Left forelimb (tissue), 1 donor: Measurements from ENCODE around the gene C1orf21.
A peak's percentile ranks its signal among the peaks of the same experiment; 100 is the strongest.
"Not testable (repeated sequence)": the region's sequence is repeated elsewhere in the genome, so short reads cannot be mapped to it uniquely, and the experiment has no call there.

ENCODE experiments used
- DNase-seq: peaks from one replicate; pipeline ENCODE4 v3.0.0-alpha.2; 2018; ENCODE audit warnings: low spot score

Gene C1orf21

DNA sequence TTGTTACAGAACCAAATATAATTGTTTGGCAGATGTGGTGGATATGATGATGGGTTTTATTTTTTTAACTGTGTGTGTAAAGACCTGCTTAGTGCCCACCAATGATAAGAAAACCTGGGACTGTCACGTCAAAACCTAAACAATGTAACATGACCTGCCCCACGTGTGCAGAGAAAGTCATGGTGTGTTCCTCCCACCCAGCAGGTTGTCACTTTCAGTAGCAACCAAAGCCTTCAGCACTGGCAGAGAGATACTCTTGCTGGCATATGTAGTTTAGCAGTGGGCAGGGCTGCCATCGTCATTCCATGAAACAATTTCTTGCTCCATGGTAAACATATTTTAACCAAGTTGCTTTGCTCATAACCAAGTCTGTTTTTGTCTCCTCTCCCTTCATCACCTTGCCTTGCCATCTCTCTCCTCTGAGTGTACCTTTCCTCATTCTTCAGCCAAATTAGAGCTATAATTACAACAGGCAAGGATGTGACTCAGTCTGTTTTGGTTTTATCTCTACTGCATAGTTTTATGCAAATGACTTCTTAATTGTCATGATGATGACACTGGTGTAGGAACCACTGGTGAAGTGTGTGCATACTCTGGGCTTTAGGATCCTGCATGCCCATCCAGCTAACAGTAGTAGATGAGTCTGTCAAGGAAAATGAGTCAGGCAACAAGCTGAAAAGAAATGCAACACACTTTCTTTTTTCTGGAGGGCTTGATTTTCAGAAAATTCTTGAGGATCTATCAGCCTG is 217.5 kb downstream of the C1orf21 start:
- DNase-seq: no peak

DNA sequence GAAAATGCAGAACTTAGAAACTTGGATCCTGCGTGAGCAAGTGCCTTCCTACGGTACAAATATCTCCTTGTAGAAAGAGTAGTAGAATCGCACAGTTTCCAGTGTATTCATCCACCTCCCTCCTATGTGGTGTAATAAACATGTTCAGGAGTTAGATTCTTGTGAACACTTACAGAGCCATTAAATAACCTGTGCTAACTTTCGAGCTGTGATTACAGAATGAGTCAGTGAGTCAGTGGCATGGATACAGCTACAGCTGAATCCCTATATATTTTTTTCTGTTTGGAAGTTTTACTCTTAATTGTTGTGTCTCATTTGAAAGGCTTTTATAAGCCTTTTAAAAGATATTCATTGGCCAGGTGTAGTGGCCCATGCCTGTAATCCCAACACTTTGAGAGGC is 219.1 kb downstream of the C1orf21 start:
- DNase-seq: no peak

GRCh38 chr1:184606786-184607185 is 220.0 kb downstream of the C1orf21 start:
- no peak for DNase-seq

- no peak for DNase-seq
Observed at GRCh38 chr1:184608581-184608980, 221.8 kb downstream of the C1orf21 start.

DNA sequence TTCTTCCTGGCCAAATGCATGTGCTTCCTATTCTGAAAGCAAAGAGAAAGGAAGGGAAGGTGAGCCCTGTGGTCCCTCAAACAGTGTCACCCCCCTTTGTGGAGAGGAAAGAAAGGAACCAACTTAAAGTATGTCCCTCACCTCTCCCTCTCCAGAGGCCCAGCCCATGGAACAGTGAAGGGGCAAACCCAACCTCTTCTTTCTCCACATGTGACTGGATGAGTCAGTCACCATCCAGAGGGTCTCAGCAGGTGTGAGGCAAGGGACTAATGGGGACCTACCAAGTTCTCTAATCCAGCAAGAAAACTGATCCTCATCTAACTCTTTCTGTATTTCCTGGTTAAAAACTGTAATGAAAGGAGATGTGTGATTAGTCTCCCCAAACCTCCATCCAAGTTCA is 222.2 kb downstream of the C1orf21 start:
- no peak for DNase-seq

- no peak for DNase-seq
Observed at GRCh38 chr1:184610876-184611595, 224.2 kb downstream of the C1orf21 start.

GRCh38 chr1:184612229-184612628 is 225.4 kb downstream of the C1orf21 start:
- DNase-seq: not testable (repeated sequence)

- no peak for DNase-seq
Observed at GRCh38 chr1:184614667-184615066, 227.8 kb downstream of the C1orf21 start.

GRCh38 chr1:184615301-184615700 is 228.5 kb downstream of the C1orf21 start:
- no peak for DNase-seq

DNA sequence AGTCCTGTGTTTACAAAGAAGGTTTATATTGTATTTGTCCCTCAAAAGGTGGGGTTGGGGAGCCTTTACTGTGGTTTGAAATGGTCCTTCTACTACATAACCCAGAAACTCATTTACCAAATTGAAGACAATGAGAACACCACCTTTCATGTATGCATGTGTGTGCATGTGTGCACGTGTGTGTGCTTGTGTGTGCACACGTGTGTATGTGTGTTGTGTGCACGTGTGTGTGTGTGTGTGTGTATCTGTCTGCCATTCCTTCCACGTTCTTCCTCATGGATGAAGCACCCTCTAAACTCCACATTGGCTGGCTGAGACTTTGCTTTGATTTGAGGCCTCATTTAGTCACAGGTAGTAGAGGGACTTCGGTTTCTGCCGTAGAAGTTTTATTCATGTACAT is 229.7 kb downstream of the C1orf21 start:
- no peak for DNase-seq

GRCh38 chr1:184617433-184618029 is 230.7 kb downstream of the C1orf21 start:
- DNase-seq: no peak

DNA sequence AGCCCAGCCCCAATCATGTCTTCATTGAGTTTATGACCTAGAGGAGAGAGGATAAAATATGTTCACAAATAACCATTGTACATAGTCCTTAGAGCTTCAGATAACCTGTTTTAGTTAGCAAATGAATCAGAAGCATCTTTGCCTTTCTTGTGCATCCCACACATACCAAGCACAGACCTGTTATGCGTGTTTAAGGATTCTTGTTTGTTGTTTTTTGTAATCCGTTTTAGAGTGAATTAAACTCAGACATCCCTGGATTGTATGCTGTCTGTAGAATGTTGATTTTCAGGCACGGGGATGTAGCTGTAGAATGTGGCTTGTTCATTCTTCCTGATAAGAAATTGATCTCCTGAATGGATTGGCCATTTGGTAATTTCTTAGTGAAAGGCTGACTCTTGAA is 232.0 kb downstream of the C1orf21 start:
- no peak for DNase-seq

- no peak for DNase-seq
Observed at GRCh38 chr1:184620469-184620868, 233.6 kb downstream of the C1orf21 start.

GRCh38 chr1:184621260-184621659 is 234.4 kb downstream of the C1orf21 start:
- no peak for DNase-seq

GRCh38 chr1:184622136-184622823 is 235.5 kb downstream of the C1orf21 start:
- peak; percentile 81 for DNase-seq

DNA sequence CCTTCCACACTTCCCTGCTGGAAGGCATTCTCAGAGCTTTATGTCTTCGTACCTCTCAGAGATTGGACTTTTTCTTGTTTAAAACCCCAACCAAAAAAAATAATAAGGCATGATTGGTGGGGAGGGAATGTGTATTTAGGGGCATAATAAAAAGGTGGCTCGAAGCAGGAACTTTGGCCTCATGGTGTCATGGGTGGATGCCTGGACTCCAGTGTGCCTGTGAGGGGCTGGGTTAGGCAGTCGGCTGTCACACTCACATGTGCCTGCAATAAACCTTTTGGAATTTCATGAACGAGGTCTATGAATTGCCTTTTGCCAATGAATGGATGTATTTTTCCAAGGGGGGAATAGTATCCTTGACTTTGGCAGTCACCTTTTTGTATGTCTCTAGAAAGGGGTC is 236.6 kb downstream of the C1orf21 start:
- DNase-seq: no peak

GRCh38 chr1:184624051-184624450 is 237.2 kb downstream of the C1orf21 start:
- no peak for DNase-seq

DNA sequence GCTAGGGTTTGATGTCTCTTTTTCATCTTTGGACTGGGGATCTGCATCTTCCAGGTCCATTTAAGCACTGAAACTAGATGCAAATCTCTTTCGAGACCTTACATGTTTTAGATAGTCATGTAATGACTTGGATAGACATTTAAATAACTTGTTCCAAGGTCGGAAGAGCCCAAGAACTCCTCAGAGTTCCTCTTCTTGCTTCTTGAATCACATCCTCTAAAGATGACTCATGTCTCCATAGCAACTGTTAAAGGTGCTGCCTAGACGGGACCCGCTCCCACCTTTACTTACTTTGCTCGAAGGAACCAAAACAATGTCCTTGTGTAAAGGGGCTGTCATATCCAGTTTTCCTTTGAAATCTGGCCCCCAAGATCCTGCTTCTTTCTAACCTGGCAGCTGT is 237.8 kb downstream of the C1orf21 start:
- DNase-seq: no peak

DNA sequence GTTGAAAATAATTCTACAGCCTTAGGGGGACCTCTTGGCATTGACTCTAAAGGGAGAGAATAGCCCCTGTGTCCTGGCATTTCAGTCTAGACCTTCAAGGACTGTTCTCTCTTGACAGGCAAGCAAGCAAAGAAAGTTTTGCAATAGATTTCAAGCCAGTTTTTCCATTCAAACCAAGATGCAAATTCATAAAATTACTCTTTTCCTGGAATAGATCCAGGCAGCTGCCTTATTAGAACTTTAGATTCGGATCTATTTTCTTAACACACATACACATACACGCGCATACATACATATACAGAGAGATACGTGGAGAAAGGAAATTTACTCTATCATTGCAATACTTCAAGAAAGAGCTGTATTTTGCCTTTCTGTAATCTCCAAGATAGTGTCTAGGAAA is 238.4 kb downstream of the C1orf21 start:
- DNase-seq: no peak

- no peak for DNase-seq
Observed at GRCh38 chr1:184626076-184627006, 239.5 kb downstream of the C1orf21 start.

DNA sequence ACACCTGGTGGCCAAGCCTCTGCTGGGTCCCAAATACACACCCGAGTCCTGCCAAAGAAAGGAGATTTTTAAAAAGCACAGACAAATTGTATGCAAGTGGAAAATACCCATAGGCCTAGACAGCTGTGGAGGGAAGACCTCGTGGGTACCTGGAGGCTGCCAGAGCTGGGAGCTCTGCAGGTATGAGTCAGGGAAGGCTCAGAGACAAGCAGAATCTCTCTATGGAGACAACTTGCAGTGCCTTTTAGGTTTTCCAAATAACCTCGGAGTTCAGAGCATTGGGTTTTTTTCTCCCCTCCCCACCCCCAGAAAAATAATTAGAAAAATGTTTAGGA is 240.1 kb downstream of the C1orf21 start:
- no peak for DNase-seq

DNA sequence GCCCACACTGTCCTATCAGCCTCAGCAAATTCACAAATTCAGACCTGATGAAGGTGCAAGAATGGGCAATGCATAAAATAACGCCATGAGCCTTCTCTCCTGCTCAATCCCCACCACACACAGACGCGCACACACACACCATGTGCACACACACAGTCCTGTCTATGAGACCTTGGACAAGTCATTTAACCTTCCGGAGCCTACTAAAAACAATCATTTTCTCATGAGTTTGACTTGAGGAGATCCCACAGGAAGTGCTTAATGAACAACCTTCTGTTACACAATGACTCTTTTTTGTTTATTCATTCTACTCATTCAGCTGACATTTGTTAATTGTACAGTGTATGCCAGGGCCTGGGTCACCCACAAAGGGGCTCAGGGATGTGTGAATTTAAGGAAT is 242.4 kb downstream of the C1orf21 start:
- DNase-seq: no peak
